AG09309 (cell line): ENCODE data around the gene EPB41L4A.

Experiments
- DNase-seq: peaks from one replicate; pipeline ENCODE4 v3.0.0-alpha.2; 2010; ENCODE audit warnings: low read depth
- H3K4me3 ChIP-seq: 2 replicates; pipeline ENCODE4 v1.5.1; 2011; ENCODE audit warnings: mild to moderate bottlenecking, low read depth, low read length, moderate library complexity; ENCODE audit not compliant: control insufficient read depth
- CTCF ChIP-seq: IDR thresholded peaks from 2 replicates; pipeline ENCODE4 v1.5.1; 2011; ENCODE audit warnings: mild to moderate bottlenecking, low read depth, low read length, inconsistent platforms; ENCODE audit not compliant: insufficient read depth, control insufficient read depth; ENCODE audit errors: missing control alignments

EPB41L4A gene

GRCh38 chr5:112348387-112348786, 70.7 kb downstream of the EPB41L4A start:
- no peak for DNase-seq
- no peak overlapping the region for H3K4me3 ChIP-seq
- no peak for TF ChIP-seq CTCF

DNA sequence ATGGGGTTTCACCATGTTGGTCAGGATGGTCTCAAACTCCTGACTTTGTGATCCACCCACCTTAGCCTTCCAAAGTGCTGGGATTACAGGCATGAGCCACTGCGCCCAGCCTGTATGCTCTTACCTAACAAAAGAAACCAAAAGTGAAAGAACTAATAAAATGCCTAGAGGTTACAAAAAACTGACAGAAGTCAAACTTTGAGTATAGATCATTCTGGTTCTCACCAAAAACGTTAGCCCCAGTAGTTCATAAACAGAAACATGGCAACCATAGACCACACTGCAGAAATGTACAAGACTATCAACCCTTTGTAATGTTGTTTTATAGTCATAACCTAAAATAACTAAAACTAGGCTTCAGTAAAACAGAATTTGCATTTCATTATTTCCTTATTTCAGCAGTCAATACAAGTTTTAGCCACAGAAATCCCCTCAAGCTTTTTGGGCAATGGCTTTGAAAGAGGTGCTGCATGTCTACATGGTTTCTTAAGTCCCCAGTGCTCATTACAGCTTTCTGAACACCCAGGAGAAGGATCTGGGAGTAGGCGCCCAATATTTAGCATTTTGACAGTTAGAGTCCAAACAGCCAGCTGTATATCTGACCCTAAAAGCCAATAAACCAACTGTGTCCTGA, 72.5 kb downstream of the EPB41L4A start:
- DNase-seq: no peak
- no peak for TF ChIP-seq CTCF
- H3K4me3 ChIP-seq: no peak overlapping the region

DNA sequence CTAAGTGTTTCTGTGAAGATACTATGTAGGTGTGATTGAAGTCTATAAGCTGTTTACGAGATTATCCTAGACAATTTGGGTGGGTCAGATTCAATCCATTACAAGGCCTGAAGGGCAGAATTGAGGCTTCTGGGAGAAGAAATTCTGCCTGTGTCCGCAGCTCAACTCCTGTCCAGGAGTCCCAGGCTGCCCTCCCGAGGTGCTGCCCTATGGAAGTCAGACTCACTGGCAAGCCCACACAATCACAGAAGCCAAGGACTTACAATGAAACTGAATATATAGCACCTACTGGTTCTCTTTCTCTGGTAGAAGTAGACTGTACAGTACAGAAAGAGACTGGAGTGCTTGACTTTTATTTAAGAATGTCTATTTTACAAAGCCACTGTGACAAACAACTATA, 74.5 kb downstream of the EPB41L4A start:
- H3K4me3 ChIP-seq: no peak overlapping the region
- DNase-seq: no peak
- TF ChIP-seq CTCF: no peak

GRCh38 chr5:112342389-112342788, 76.7 kb downstream of the EPB41L4A start:
- H3K4me3 ChIP-seq: no peak overlapping the region
- TF ChIP-seq CTCF: no peak
- DNase-seq: no peak

DNA sequence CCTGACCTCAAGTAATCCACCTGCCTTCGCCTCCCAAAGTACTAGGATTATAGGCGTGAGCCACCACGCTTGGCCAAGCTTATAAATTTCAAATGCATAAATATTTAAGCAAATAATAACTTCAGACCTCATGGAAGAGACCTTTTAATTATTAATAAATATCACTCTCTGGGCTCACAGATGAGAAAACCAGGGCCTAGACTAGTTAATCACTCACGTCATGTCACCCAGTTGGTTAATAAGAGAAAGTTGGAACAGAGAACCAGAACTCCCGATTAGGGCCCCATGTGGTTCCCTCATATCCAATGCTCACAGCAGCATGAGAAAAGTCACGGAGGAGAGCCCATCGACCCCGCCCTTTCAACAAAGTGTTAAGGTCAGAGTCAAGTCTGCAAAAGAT, 79.3 kb downstream of the EPB41L4A start:
- no peak for TF ChIP-seq CTCF

GRCh38 chr5:112338681-112339337, 80.3 kb downstream of the EPB41L4A start:
- TF ChIP-seq CTCF: no peak
- no peak for DNase-seq

More for the DNA sequence above, 79.3 kb downstream of the EPB41L4A start:
- no peak overlapping the region for H3K4me3 ChIP-seq
- no peak for DNase-seq

More at GRCh38 chr5:112338681-112339337, 80.3 kb downstream of the EPB41L4A start:
- no peak overlapping the region for H3K4me3 ChIP-seq
